ENCODE measurements around the gene NPHP4. TPM values are rescaled to one million over a fixed set of nuclear protein-coding genes. Genes with fewer than 3 reads are reported as not detected.

The NPHP4 gene
- total RNA-seq, 1 donor from 2014 or later, result 21.0 TPM

DNA sequence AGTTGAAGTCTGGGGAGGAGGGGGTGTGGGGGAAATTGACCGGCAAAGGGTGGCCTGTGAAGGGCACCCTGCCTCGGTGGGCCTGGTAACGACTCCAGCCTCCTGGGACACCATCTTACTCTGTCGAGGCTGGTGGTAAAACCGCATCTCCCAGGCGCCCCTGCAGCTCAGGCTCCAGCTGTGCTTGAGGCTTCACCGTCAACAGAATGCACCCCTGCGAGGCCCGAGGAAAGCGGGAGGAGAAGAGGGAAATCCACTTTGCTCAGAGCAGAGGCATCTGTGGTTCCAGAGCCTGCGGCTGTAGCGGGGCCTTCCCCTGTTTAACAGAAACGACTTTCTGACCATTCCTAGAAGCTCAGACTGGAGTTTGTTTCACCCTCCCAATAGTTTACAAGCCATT is 165.6 kb downstream of the NPHP4 start:
- Mint-ChIP-seq H3K27me3 (no peaks in the 10 kb centered on the region), H3K4me1 (no peaks in the 10 kb centered on the region), H3K9me3 (peaks cover 3% of the 10 kb centered on the region), H3K36me3 (ENCODE audit: low read depth) (no peaks in the 10 kb centered on the region), H3K27ac (no peak overlapping the region), H3K4me3 (no peak overlapping the region)
- intact Hi-C loops (cut with micrococcal nuclease), result no loop called here
- DNase-seq, result no peak

DNA sequence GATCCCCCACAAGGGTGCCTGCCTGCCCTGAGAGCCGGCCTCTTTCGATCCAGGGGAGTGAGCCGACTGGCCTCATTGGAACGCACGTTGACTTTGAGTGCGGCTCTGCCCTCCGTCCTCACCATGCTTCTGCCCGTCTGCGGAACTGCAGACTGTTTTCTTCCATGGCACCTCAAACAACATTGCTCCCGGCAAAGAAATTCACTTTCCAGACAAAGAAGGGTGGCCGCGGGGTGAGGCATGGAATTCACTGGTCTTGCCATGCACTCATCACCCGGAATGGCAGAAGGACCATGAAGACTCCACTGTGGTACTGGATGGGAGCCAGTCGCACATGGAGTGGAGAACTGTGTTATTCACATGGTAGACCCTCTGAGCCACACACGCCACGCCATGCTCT is 169.5 kb downstream of the NPHP4 start:
- H3K4me3 Mint-ChIP-seq, result no peak overlapping the region
- intact Hi-C loops (cut with micrococcal nuclease), result no loop called here

DNA sequence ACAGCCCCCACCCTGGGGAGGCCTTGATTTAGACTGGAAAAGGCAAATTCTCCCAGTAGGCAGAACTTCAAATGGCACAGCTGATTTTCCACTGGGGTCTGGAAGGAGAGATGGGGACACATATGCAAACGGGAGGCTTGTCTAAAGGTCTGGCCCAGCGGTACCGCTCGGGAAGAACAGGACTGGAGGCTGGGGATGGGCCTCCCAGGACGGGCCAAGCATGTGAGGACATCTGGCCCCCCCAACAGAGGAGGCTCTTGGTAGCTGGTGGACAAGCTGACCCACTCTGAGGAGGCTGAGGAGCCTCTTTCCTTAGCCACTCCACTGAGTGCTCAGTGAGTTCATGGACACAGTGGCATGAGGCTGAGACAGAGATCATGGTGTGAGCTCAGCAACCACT is 170.0 kb downstream of the NPHP4 start:
- Mint-ChIP-seq H3K27ac (no peak overlapping the region), H3K4me1 (no peaks in the 10 kb centered on the region), H3K4me3 (no peak overlapping the region), H3K27me3 (no peaks in the 10 kb centered on the region), H3K36me3 (ENCODE audit: low read depth) (no peaks in the 10 kb centered on the region), H3K9me3 (peaks cover 3% of the 10 kb centered on the region)
- DNase-seq, result no peak
- intact Hi-C loops (cut with micrococcal nuclease), result no loop called here

More for the DNA sequence above, 169.5 kb downstream of the NPHP4 start:
- H3K9me3 Mint-ChIP-seq, result peaks cover 3% of the 10 kb centered on the region
- no peak overlapping the region for H3K27ac Mint-ChIP-seq
- no peaks in the 10 kb centered on the region for H3K27me3 Mint-ChIP-seq
- no peak for DNase-seq
- H3K4me1 Mint-ChIP-seq, result no peaks in the 10 kb centered on the region
- no peaks in the 10 kb centered on the region for H3K36me3 Mint-ChIP-seq (ENCODE audit: low read depth)

DNA sequence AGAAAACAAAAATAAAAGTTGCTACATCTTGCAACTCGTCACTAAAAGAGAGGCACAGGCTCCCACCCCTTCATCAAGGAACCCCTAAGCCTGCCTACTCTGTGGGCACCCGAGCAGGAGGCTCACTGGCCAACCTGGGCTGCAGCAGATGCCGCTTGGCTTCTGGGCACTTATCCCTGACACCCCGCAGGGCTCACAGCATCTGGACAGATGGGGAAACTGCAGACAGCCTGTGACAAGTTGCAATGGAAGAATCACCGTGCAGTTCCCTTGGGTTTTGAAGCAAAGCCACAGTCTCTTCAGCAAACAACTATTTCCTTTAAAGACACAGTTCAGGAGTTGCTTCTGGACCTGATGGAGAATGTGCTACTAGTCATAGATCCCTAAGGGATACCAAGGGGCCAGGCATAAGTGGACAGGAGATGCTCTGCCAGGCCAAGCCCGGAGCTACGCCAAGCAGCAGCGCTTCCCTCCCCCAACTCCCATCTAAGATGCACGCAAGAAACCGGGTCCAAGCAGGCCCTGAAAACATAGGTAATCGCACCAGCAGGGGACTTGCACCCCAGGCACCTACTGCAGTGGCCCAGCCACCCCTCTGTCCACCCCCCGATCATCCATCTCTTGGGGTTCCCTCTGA is 170.6 kb downstream of the NPHP4 start:
- H3K27ac Mint-ChIP-seq, result no peak overlapping the region

DNA sequence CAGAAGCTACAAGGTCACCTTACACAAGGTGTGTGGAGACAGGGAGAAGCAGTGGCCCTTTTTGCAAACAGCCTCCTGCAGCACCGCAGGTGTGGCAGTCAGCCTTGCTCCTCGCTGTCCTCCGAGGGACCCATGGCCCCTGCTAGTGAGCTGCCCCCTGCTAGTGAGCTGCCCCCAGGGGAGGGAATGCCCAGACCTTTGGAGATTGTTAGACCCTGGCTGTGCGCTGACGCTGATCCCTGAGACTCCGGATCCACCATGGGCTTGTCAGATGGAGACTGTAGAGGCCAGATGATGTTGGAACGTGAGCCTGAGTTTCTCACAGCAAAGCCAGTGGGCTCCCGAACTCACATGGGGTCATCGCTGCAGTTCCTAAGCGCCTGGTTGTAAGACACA is 172.2 kb downstream of the NPHP4 start:
- Mint-ChIP-seq H3K27me3 (no peaks in the 10 kb centered on the region), H3K36me3 (ENCODE audit: low read depth) (no peaks in the 10 kb centered on the region), H3K4me1 (no peaks in the 10 kb centered on the region), H3K27ac (no peak overlapping the region), H3K9me3 (peaks cover 3% of the 10 kb centered on the region), H3K4me3 (no peak overlapping the region)
- no peak for DNase-seq
- intact Hi-C loops (cut with micrococcal nuclease), result no loop called here

More for the DNA sequence above, 170.6 kb downstream of the NPHP4 start:
- Mint-ChIP-seq H3K4me3 (no peak overlapping the region), H3K9me3 (peaks cover 3% of the 10 kb centered on the region), H3K36me3 (ENCODE audit: low read depth) (no peaks in the 10 kb centered on the region), H3K27me3 (no peaks in the 10 kb centered on the region), H3K4me1 (no peaks in the 10 kb centered on the region)
- no peak for DNase-seq
- intact Hi-C loops (cut with micrococcal nuclease), result no loop called here

DNA sequence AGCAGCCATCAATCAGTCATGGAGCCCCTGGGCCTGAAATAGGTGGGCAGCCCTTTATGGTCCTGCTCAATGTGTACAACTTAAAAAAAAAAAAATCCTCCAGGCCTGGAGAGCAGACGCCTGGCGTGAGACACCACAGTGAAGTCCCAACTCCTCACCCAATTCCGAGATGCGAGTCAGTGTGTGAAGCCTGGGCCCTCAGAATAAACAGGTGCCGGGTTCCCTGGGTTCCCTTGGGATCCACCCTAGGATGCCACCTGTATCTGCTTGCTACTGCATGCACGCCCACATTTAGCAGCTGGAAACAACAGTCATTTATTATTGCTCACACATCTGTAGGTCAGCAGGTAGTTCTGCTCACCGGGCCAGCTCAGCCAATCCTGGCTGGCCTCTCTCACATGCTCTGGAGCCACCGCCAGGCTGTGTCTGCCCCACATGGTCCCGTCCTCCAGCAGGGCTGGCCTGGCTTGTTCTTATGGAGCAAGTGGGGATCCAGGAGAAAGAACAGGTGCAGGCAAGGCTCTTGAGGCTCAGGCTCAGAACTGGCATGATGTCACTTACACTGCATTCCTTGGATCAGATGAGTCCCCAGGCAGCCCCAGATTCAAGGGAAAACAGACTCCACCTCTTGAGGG is 172.7 kb downstream of the NPHP4 start:
- Mint-ChIP-seq H3K27ac (no peak overlapping the region), H3K36me3 (ENCODE audit: low read depth) (no peaks in the 10 kb centered on the region)
- intact Hi-C loops (cut with micrococcal nuclease), result no loop called here

DNA sequence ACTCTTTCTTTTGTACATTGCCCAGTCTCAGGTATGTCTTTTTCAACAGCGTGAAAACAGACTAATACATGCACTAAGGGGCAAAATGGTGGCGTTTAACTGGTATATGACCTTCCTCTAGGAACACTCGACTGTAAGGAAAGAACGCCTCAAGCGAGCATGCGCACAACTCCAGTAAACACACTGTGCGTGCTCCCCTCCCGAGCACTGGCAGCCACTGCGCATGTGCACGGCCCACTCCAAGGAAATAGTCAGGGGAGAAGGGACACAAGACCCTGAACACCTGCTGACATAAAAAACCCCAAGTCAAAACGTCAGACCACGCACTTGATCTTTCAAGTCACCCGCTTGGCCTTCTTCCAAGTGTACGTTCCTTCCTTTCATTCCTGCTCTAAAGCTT is 173.5 kb downstream of the NPHP4 start:
- DNase-seq, result no peak
- no peaks in the 10 kb centered on the region for H3K36me3 Mint-ChIP-seq (ENCODE audit: low read depth)
- intact Hi-C loops (cut with micrococcal nuclease), result no loop called here
- no peaks in the 10 kb centered on the region for H3K9me3 Mint-ChIP-seq
- H3K27me3 Mint-ChIP-seq, result no peaks in the 10 kb centered on the region
- no peaks in the 10 kb centered on the region for H3K4me1 Mint-ChIP-seq
- no peak overlapping the region for H3K4me3 Mint-ChIP-seq
- no peak overlapping the region for H3K27ac Mint-ChIP-seq

More for the DNA sequence above, 172.7 kb downstream of the NPHP4 start:
- no peak overlapping the region for H3K4me3 Mint-ChIP-seq
- peaks cover 3% of the 10 kb centered on the region for H3K9me3 Mint-ChIP-seq
- no peak for DNase-seq
- no peaks in the 10 kb centered on the region for H3K27me3 Mint-ChIP-seq
- H3K4me1 Mint-ChIP-seq, result no peaks in the 10 kb centered on the region

DNA sequence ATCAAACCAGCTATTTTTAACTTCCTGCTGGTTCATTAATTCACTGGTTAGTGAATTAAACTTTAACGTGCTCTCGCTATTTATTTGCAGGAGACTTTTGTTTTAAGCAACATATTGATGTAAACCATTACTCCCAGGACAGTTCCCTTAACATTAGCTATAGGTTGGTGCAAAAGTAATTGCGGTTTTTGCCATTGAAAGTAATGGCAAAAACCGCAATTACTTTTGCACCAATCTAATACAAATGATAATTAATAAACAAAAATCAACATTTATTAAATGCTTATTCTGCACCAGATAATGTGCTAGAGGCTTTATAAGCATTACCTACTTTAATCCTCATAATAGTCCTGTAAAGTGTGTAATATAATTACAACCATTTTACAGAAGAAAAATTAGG is 176.5 kb downstream of the NPHP4 start:
- no peaks in the 10 kb centered on the region for H3K27me3 Mint-ChIP-seq

DNA sequence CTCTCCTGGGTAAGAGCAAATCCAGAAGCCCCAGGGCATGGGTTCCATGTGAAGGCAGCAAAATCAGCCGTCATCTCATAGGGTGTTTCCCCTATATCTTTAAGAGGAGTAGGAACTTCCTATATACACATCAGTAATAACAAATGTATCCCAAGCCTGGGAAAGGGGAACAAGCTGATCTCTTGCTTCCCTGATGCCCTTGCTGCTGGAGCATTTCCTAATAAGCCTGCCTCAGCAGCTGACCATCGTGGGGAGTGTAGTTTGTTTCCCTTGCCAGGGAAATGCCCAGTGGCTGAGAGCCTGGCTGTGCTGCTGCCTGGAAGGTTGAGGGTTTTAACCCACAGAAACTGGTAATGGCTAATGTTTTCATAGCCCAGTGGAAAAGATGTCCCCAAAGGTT is 177.0 kb downstream of the NPHP4 start:
- DNase-seq, result no peak
- Mint-ChIP-seq H3K9me3 (no peaks in the 10 kb centered on the region), H3K4me1 (no peaks in the 10 kb centered on the region), H3K4me3 (no peak overlapping the region), H3K27ac (no peak overlapping the region), H3K36me3 (ENCODE audit: low read depth) (no peaks in the 10 kb centered on the region), H3K27me3 (no peaks in the 10 kb centered on the region)
- intact Hi-C loops (cut with micrococcal nuclease), result no loop called here

More for the DNA sequence above, 176.5 kb downstream of the NPHP4 start:
- no peak for DNase-seq
- Mint-ChIP-seq H3K4me1 (no peaks in the 10 kb centered on the region), H3K9me3 (no peaks in the 10 kb centered on the region), H3K4me3 (no peak overlapping the region), H3K36me3 (ENCODE audit: low read depth) (no peaks in the 10 kb centered on the region), H3K27ac (no peak overlapping the region)
- intact Hi-C loops (cut with micrococcal nuclease), result no loop called here

DNA sequence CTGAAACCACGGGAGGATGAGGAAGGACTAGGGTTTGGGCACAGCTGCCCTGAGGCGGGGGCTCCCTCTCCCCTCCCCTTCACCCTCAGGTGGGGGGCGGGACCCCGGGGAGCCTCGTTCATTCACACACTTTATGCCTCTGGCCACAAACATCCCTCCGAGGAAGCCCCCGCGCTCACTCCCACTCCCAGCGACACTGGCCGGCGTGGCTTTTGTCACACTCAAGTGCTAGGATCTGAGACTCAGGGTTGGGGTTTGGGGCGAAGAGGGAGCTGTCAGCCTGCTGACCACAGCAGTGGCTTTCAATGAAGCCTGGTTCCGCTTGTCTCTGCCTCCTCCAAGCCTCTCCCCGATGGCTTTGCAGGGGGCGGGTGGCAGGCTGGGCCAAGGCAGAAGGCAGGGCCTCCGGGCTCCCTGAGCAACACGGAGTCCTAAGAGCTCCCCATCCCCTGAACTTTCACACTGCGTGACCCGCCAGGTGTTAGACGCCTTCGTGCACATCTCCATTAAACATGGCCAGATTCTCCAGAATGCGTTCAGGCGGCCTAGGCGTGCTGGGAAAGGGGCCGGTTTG is 178.1 kb downstream of the NPHP4 start:
- H3K27ac Mint-ChIP-seq, result no peak overlapping the region
- no peaks in the 10 kb centered on the region for H3K27me3 Mint-ChIP-seq
- no peak for DNase-seq
- H3K36me3 Mint-ChIP-seq (ENCODE audit: low read depth), result no peaks in the 10 kb centered on the region
- no peaks in the 10 kb centered on the region for H3K4me1 Mint-ChIP-seq
- no peak overlapping the region for H3K4me3 Mint-ChIP-seq
- no peaks in the 10 kb centered on the region for H3K9me3 Mint-ChIP-seq
- intact Hi-C loops (cut with micrococcal nuclease), result no loop called here

DNA sequence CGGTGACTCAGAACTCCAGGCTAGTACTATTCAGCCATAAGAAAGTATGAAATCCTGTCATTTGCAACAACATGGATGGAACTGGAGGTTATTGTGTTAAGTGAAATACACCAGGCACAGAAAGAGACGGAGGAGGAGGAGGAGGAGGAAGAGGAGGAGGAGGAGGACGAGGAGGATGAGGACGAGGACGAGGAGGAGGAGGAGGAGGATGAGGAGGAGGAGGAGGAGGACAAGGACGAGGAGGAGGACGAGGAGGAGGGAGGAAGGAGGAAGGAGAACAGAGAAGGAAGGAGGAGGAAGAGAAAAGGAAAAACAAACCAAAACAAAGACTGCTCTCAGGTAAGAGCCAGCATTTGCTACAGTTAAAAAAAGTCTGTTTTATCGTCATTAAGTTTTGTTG is 178.7 kb downstream of the NPHP4 start:
- Mint-ChIP-seq H3K27me3 (no peaks in the 10 kb centered on the region), H3K36me3 (ENCODE audit: low read depth) (no peaks in the 10 kb centered on the region), H3K4me1 (no peaks in the 10 kb centered on the region), H3K9me3 (no peaks in the 10 kb centered on the region), H3K27ac (no peak overlapping the region), H3K4me3 (no peak overlapping the region)
- DNase-seq, result no peak
- intact Hi-C loops (cut with micrococcal nuclease), result no loop called here

Other genes with a start within 250 kb of the NPHP4 start
- gene KCNAB2, start 53.5 kb upstream of the NPHP4 start, total RNA-seq, result 261 and 262 TPM in 2 replicates
- gene CHD5, start 187.9 kb upstream of the NPHP4 start, total RNA-seq, result 0.59 and 0.63 TPM in 2 replicates
- 437 and 463 TPM in 2 replicates for gene RPL22, start 207.2 kb upstream of the NPHP4 start, total RNA-seq
- gene RNF207, start 213.7 kb upstream of the NPHP4 start, total RNA-seq, result 53.2 and 54.7 TPM in 2 replicates
- 67.6 and 69.4 TPM in 2 replicates for gene ICMT, start 243.5 kb upstream of the NPHP4 start, total RNA-seq